GM19043 (cell line): ENCODE measurements around the gene MED12L.

Source experiments
- ATAC-seq: cut with Tn5 transposase; IDR thresholded peaks from one replicate; pipeline ENCODE4 v1.9.1; 2021; ENCODE audit warnings: low read depth; ENCODE audit not compliant: unreplicated experiment

MED12L gene

DNA sequence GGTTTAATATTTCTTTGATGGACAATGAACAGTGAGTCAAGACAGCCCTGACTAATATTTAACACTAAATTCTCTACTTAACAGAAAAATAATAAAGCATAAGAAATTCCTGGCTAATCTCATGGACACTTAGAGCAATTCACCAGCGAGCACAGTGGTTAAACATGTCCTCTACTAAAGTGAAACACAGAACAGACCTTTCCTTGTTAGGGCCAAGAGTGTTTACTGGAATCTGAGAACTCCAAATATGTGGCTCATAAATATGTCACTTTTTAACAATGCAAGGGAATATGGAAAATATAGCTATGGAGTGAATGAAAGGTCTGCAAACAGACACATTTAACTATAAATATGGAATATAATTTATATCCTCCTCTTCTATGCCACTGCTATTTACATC lies 394.0 kb downstream of the MED12L start:
- no peak for ATAC-seq

DNA sequence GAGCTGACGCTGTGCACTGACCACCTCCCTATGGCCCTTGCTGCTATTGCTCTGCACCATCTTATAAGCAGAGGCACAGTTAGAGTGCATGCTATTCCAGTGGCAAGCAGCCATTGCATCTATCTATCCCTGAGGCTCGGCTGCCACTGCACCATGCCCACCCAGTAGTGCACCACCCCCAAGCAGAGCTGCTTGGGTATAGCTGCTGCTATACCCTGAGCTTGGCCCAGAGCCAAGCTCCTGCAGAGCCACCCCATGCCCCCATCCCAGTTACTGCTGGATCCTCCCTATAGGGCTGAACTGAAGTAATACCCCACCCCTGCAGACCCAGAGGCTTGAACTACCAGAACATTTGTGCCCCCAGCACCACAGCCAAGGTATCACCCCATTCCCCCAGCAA lies 395.0 kb downstream of the MED12L start:
- no peak for ATAC-seq

DNA sequence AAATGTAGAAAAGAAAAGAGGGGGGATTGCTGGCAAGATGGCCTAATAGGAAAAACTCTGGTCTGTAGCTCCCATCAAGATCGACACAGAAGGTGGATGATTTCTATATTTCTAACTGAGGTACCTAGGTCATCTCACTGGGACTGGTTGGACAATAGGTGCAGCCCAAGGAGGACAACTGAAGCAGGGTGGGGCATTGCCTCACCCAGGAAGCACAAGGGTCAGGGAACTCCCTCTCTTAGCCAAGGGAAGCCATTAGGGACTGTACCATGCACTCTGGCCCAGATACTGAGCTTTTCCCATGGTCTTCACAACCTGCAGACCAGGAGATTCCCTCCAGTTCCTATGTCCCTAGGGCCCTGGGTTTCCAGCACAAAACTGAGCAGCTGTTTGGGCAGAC lies 398.0 kb downstream of the MED12L start:
- ATAC-seq, result no peak

DNA sequence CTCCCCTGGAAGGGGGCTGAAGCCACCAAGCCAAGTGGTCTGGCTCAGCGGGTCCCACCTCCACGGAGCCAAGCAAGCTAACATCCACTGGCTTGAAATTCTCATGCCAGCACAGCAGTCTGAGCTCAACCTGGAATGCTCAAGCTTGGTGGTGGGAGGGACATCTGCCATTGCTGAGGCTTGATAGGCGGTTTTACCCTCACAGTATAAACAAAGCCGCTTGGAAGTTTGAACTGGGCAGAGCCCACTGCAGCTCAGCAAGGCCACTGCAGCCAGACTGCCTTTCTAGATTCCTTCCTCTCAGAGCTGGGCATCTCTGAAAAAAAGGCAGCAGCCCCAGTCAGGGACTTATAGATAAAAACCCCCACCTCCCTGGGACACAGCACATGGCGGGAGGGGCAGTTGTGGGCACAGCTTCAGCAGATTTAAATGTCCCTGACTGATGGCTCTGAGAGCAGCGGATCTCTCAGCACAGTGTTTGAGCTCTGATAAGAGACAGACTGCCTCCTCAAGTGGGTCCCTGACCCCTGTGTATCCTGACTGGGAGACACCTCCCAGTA lies 398.6 kb downstream of the MED12L start:
- ATAC-seq, result no peak
